ENCODE measurements around the gene S100Z.

GRCh38 chr5:76831110-76831452 is 18.7 kb upstream of the S100Z start:
- TF ChIP-seq PYGO2 (tag; IDR thresholded peaks at IDR 0.05): no peak
- no peak for TF ChIP-seq NUFIP1 (IDR thresholded peaks at IDR 0.05; ENCODE audit: partially characterized antibody)
- no peak for TF ChIP-seq ZNF384 (IDR thresholded peaks at IDR 0.05; ENCODE audit: low read depth, low read length)
- no peak for TF ChIP-seq SP2 (IDR thresholded peaks at IDR 0.05; ENCODE audit: extremely low read depth, low read depth, low read length, poor library complexity, severe bottlenecking)
